OCI-LY3 (cell line): ENCODE measurements around the gene ANAPC4.

Source experiments
- H2AFZ ChIP-seq: fragments of 200-600, 300-600 bp; shearing (Covaris generic); 2 replicates; pipeline ENCODE4 v1.6.0; 2014; ENCODE audit warnings: antibody characterized with exemption, low read depth, low read length
- H3K27ac ChIP-seq: fragments of 200-600, 300-600 bp; sonication (generic); 2 replicates; pipeline ENCODE4 v1.5.1; 2014; ENCODE audit warnings: mild to moderate bottlenecking, low read length, moderate library complexity, mixed read lengths
- H3K27me3 ChIP-seq: fragments of 200-600, 300-600 bp; sonication (generic); 2 replicates; pipeline ENCODE4 v1.6.1; 2014; ENCODE audit warnings: low read depth, low read length, mixed read lengths
- H3K36me3 ChIP-seq: fragments of 200-600, 300-600 bp; sonication (generic); replicated peaks from 2 replicates; pipeline ENCODE3; 2014; ENCODE audit warnings: low read depth, low read length, mixed read lengths
- H3K4me1 ChIP-seq: fragments of 300-600, 200-600 bp; sonication (generic); 2 replicates; pipeline ENCODE4 v1.6.1; 2014; ENCODE audit warnings: low read length, mixed read lengths
- H3K4me2 ChIP-seq: fragments of 200-600, 300-600 bp; sonication (generic); 2 replicates; pipeline ENCODE4 v1.6.1; 2014; ENCODE audit warnings: low read length, mixed read lengths
- H3K4me3 ChIP-seq: fragments of 300-600, 200-600 bp; sonication (generic); 2 replicates; pipeline ENCODE4 v1.5.1; 2014; ENCODE audit warnings: antibody characterized with exemption, mild to moderate bottlenecking, low read length, moderate library complexity
- H3K79me2 ChIP-seq: fragments of 300-600, 200-600 bp; shearing (Covaris generic); 2 replicates; pipeline ENCODE4 v1.6.1; 2014; ENCODE audit warnings: mild to moderate bottlenecking, low read length, mixed read lengths
- H3K9ac ChIP-seq: fragments of 300-600, 200-600 bp; shearing (Covaris generic); 2 replicates; pipeline ENCODE4 v1.6.0; 2014; ENCODE audit warnings: mild to moderate bottlenecking, low read length, moderate library complexity
- H3K9me3 ChIP-seq: fragments of 200-600, 300-600 bp; shearing (Covaris generic); 2 replicates; pipeline ENCODE4 v1.6.1; 2014; ENCODE audit warnings: low read length, mixed read lengths; ENCODE audit not compliant: insufficient read depth
- H4K20me1 ChIP-seq: fragments of 200-600, 300-600 bp; sonication (generic); 2 replicates; pipeline ENCODE4 v1.6.1; 2016; ENCODE audit warnings: low read length, mixed read lengths; ENCODE audit not compliant: insufficient read depth
- CTCF ChIP-seq: fragments of 200-600, 300-600 bp; sonication (generic); IDR thresholded peaks from 2 replicates; pipeline ENCODE4 v1.5.1; 2014; ENCODE audit warnings: antibody characterized with exemption, low read length, low read depth
- EZH2phosphoT487 ChIP-seq: fragments of 200-600 bp; shearing (Covaris generic); IDR thresholded peaks from 2 replicates; pipeline ENCODE4 v1.6.1; 2018; ENCODE audit warnings: antibody characterized with exemption, mixed run types, low read depth

The ANAPC4 gene

DNA sequence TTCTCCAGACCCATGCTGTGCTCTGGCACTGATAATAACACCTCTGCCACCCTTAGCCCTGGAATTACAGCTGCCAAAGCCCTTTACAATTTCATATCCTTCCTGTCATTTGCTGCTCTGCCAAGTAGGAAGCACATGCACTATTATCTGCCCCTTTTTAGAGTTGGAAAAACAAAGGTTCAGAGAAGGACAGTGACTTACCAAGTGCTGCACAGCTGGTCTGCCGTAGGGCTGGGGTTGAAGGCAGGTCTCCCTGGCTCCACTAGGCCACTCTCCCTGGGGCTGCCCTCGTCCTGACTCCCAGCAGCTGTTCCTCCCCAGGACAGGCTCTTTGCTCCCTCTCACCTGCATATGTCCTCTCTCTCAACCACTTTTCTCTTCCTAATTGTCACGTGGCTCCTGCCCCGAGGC is 73.4 kb downstream of the ANAPC4 start:
- Histone ChIP-seq H3K4me1 (peaks cover 9% of the 10 kb centered on the region), H3K36me3 (no peaks in the 10 kb centered on the region), H3K27ac (no peak overlapping the region), H3K27me3 (no peaks in the 10 kb centered on the region), H3K9ac (no peak overlapping the region), H3K4me2 (no peak overlapping the region), H4K20me1 (no peaks in the 10 kb centered on the region), H3K9me3 (no peaks in the 10 kb centered on the region), H3K4me3 (no peak overlapping the region), H3K79me2 (no peaks in the 10 kb centered on the region), H2AFZ (no peak overlapping the region)
- TF ChIP-seq EZH2phosphoT487: no peak
- no peak for TF ChIP-seq CTCF

DNA sequence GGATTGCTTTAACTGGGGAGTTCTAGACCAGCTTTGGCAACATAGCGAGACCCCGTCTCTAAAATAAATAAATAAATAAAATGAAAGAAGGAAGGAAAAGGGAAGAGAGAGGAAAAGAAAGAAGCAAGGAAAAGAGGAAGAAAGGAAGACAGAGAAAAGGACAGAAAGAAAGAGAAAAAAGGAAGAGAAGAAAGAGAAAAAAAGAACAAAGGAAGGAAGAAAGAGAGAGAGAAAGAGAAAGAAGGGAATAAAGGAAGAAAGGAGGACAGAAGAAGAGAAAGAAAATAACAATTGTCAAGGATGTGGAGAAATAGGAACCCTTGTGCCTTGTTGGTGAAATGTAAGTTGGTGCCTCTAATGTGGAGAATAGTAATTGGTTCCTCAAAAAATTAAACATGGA is 74.6 kb downstream of the ANAPC4 start:
- no peaks in the 10 kb centered on the region for H3K9me3 ChIP-seq
- no peak overlapping the region for H2AFZ ChIP-seq
- H3K4me2 ChIP-seq: no peak overlapping the region
- H3K4me3 ChIP-seq: no peak overlapping the region
- H3K79me2 ChIP-seq: no peaks in the 10 kb centered on the region
- H3K27ac ChIP-seq: no peak overlapping the region
- H3K9ac ChIP-seq: no peak overlapping the region
- peaks cover 9% of the 10 kb centered on the region for H3K4me1 ChIP-seq
- H3K36me3 ChIP-seq: no peaks in the 10 kb centered on the region
- H4K20me1 ChIP-seq: no peaks in the 10 kb centered on the region
- no peaks in the 10 kb centered on the region for H3K27me3 ChIP-seq
- TF ChIP-seq CTCF (no peak), EZH2phosphoT487 (no peak)

DNA sequence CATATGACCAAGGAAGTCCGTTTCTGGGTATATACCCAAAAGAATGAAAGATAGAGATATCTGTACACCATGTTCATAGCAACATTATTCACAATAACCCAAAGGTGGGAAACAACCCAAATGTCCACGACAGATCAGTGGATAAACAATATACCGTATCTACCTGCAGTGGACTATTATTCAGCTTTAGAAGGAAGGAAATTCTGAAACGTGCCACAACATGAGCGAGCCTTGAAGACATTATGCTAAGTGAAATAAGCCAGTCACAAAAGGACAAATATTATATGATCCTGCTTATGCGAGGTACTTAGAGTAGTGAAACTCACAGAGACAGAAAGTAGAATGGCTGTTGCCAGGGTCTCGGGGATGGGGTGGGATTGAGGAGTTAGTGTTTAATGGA is 75.0 kb downstream of the ANAPC4 start:
- Histone ChIP-seq H3K27ac (no peak overlapping the region), H3K4me1 (peaks cover 9% of the 10 kb centered on the region), H3K79me2 (no peaks in the 10 kb centered on the region), H3K9me3 (no peaks in the 10 kb centered on the region), H3K27me3 (no peaks in the 10 kb centered on the region), H3K4me2 (no peak overlapping the region), H3K9ac (no peak overlapping the region), H3K4me3 (no peak overlapping the region), H4K20me1 (no peaks in the 10 kb centered on the region), H3K36me3 (no peaks in the 10 kb centered on the region), H2AFZ (no peak overlapping the region)
- no peak for TF ChIP-seq CTCF
- no peak for TF ChIP-seq EZH2phosphoT487

- Histone ChIP-seq H3K79me2 (no peaks in the 10 kb centered on the region), H3K4me2 (no peak overlapping the region), H3K27ac (no peak overlapping the region), H3K27me3 (no peaks in the 10 kb centered on the region), H3K4me1 (peaks cover 6% of the 10 kb centered on the region), H3K9ac (no peak overlapping the region), H2AFZ (no peak overlapping the region), H3K36me3 (no peaks in the 10 kb centered on the region), H4K20me1 (no peaks in the 10 kb centered on the region), H3K9me3 (no peaks in the 10 kb centered on the region), H3K4me3 (no peak overlapping the region)
- no peak for TF ChIP-seq CTCF
- TF ChIP-seq EZH2phosphoT487: no peak
Measured at GRCh38 chr4:25454476-25454875, 77.4 kb downstream of the ANAPC4 start.
